AG04449 (cell line): ENCODE measurements around the gene ZNF501.

Source experiments
- CTCF ChIA-PET: fragments of 350-600 bp; formaldehyde crosslinking; extraction: SDS; loops from one replicate; lab custom pipeline; 2021; ENCODE audit warnings: antibody characterized with exemption; lab: Yijun Ruan, JAX
- POLR2A ChIA-PET: fragments of 400-600, 350-600 bp; formaldehyde crosslinking; extraction: SDS; loops from one replicate; lab custom pipeline; 2020; ENCODE audit warnings: antibody characterized with exemption, inconsistent platforms; lab: Yijun Ruan, JAX
- DNase-seq: peaks from one replicate; pipeline ENCODE4 v3.0.0-alpha.2; 2010; ENCODE audit warnings: low read depth, low spot score
- H3K4me3 ChIP-seq: 2 replicates; pipeline ENCODE4 v1.5.1; 2011; ENCODE audit warnings: low read depth, mild to moderate bottlenecking, control low read depth, low read length
- CTCF ChIP-seq: IDR thresholded peaks from one replicate; pipeline ENCODE4 v1.5.1; 2011; ENCODE audit warnings: mild to moderate bottlenecking, moderate library complexity, low read length, control low read depth, inconsistent platforms; ENCODE audit not compliant: insufficient read depth; ENCODE audit errors: missing control alignments

ZNF501 gene

GRCh38 chr3:44729384-44729910 is at the start of gene ZNF501:
Gene ZNF501, plus strand, starts transcription at chr3:44729635. Its CDS starts 4,787 bp downstream, at chr3:44734422.
- ChIA-PET POLR2A (interaction anchor here (1.4 kb wide), 1 partner anchor 17 kb away, joined by 7 read pairs; the partner anchor contains the start of gene ZNF502), CTCF (interaction anchor here (1.3 to 1.8 kb wide), 4 partner anchors 11 to 180 kb away, joined by 3 to 4 read pairs (median 3); no protein-coding TSS in a partner anchor)
- H3K4me3 ChIP-seq: peak within 1 kb of the TSS; percentile 79
- no peak for TF ChIP-seq CTCF
- DNase-seq: peak; percentile 31

DNA sequence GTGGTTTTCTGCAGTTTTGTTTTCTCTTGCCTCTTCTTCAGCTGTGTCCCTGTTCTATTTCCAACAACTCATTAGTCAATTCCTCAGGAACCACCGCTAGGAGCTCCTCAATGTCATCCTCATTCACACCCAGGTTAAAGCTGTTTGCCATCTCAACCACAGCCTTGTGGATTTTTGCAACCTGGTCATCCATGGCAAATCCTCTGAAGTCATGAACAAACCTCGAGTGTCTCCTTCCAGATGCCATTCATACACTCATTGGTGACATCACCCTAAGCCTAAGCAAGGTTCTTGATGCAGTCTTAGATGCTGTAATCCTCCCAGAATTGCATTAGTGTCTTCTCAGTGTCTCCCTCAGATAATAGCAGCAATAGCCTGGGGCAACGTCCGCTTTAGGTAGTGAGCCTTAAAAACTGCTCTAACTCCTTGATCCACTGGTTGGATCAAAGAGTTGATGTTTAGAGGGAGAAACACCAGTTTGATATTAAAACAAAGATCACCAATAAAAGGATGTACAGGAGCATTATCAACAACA is 48.4 kb upstream of the ZNF501 start:
- no peak for DNase-seq
- no peak overlapping the region for H3K4me3 ChIP-seq
- TF ChIP-seq CTCF: no peak
- ChIA-PET CTCF (no interaction called here), POLR2A (no interaction called here)

DNA sequence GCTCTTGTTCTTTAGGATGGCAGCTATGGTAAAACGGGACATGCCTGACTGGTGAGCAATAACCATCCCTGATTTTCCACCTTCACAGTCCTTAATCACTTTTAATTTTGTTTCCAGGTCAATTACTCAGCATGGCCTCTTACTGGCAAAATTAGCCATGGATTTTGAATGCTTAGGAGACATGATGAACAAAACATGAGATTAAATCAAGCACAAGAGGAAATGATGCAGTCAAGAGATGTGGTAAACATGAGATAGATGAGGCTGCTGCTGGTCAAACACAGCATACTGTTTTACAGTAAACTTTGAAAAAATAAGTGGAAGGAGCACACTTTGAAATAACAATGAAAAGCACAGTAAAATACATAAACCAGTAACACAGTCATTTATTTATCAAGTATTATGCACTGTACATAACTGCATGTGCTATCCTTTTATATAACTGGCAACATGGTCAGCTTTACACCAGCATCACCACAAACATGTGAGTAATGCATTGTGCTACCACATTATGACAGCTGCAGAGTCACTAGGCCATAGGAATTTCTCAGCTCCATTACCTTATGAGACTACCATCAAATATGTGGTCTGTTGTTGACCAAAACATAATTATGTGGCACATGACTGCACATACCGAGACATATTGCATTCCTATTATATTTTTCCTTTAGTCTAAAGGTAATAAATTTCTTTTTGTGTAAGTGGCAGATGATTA is 47.1 kb upstream of the ZNF501 start:
- H3K4me3 ChIP-seq: no peak overlapping the region
- no peak for TF ChIP-seq CTCF
- POLR2A ChIA-PET: no interaction called here
- DNase-seq: peak; percentile 31
- CTCF ChIA-PET: no interaction called here

- CTCF ChIA-PET: interaction anchor here (0.9 to 2.7 kb wide), 2 partner anchors 27 to 152 kb away, joined by 3 to 5 read pairs; partner anchors contain the start of gene ZNF502
- peak; percentile 45 for DNase-seq
- peak overlapping the region; percentile 62 for H3K4me3 ChIP-seq
- POLR2A ChIA-PET: no interaction called here
- no peak for TF ChIP-seq CTCF
Observed at GRCh38 chr3:44685128-44685800, 44.2 kb upstream of the ZNF501 start.

- CTCF ChIA-PET: no interaction called here
- POLR2A ChIA-PET: no interaction called here
- no peak for TF ChIP-seq CTCF
- no peak for DNase-seq
- no peak overlapping the region for H3K4me3 ChIP-seq
Observed at GRCh38 chr3:44687898-44688297, 41.5 kb upstream of the ZNF501 start.
